ENCODE measurements around the gene ATF1.

ATF1 gene

GRCh38 chr12:50739611-50740010, 24.3 kb upstream of the ATF1 start:
- no peaks in the 10 kb centered on the region for H4K20me1 ChIP-seq (ENCODE audit: control insufficient read depth, insufficient read depth, low read depth, low read length)
- H3F3A ChIP-seq (ENCODE audit: control insufficient read depth, insufficient read depth), result no peaks in the 10 kb centered on the region
- H3K9me2 ChIP-seq (replicated peaks; ENCODE audit: control insufficient read depth, low read length), result no peaks in the 10 kb centered on the region
- no peaks in the 10 kb centered on the region for H3K9me3 ChIP-seq (ENCODE audit: control insufficient read depth, insufficient read depth, low read length)
- no peaks in the 10 kb centered on the region for H3K27me3 ChIP-seq (ENCODE audit: control insufficient read depth, low read length)
- no peaks in the 10 kb centered on the region for H3K4me1 ChIP-seq (ENCODE audit: control insufficient read depth, low read length)
- no peak overlapping the region for H3K27ac ChIP-seq (ENCODE audit: low read depth, low read length)
- H3K79me2 ChIP-seq (ENCODE audit: control insufficient read depth, low read length), result no peaks in the 10 kb centered on the region
- no peak overlapping the region for H3K4me2 ChIP-seq (ENCODE audit: low read length)
- peaks cover 18% of the 10 kb centered on the region for H3K36me3 ChIP-seq (ENCODE audit: control insufficient read depth, low read length)
- no peak for TF ChIP-seq EZH2phosphoT487 (IDR thresholded peaks at IDR 0.05; ENCODE audit: borderline replicate concordance, low read length)
- no peak for TF ChIP-seq CTCF (IDR thresholded peaks at IDR 0.05; ENCODE audit: low read depth, low read length, poor library complexity, severe bottlenecking)
- no peak overlapping the region for H3K4me3 ChIP-seq (ENCODE audit: low read length)

DNA sequence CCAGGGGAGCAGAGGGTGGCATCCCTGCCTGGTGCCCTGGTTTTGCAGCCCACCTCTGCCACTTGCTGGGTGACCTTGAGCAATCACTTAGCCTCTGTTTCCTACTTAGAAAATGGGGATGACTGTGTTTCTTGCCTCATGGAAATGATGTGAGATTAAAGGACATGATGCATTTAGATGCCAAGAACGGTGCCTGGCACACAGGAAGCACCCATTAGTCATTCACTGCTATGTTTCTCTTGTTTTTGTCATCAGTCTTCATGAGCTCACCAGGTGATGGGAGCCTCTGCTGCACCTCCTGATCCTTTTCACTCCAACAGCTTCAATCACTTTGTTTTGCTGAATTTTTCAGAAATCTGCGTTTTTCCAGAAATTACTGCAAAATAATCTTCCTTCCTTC, 23.6 kb upstream of the ATF1 start:
- H3K36me3 ChIP-seq (ENCODE audit: control insufficient read depth, low read length), result peaks cover 24% of the 10 kb centered on the region
- H3K79me2 ChIP-seq (ENCODE audit: control insufficient read depth, low read length), result no peaks in the 10 kb centered on the region
- TF ChIP-seq CTCF (IDR thresholded peaks at IDR 0.05; ENCODE audit: low read depth, low read length, poor library complexity, severe bottlenecking) (no peak), EZH2phosphoT487 (IDR thresholded peaks at IDR 0.05; ENCODE audit: borderline replicate concordance, low read length) (no peak)
- no peaks in the 10 kb centered on the region for H3K4me1 ChIP-seq (ENCODE audit: control insufficient read depth, low read length)
- no peaks in the 10 kb centered on the region for H3K9me2 ChIP-seq (replicated peaks; ENCODE audit: control insufficient read depth, low read length)
- H3K9me3 ChIP-seq (ENCODE audit: control insufficient read depth, insufficient read depth, low read length), result no peaks in the 10 kb centered on the region
- peaks cover 2% of the 10 kb centered on the region; the same call in 1 of the 2 replicates for H3F3A ChIP-seq (ENCODE audit: control insufficient read depth, insufficient read depth)
- H4K20me1 ChIP-seq (ENCODE audit: control insufficient read depth, insufficient read depth, low read depth, low read length), result no peaks in the 10 kb centered on the region
- H3K27ac ChIP-seq (ENCODE audit: low read depth, low read length), result no peak overlapping the region
- no peak overlapping the region for H3K4me3 ChIP-seq (ENCODE audit: low read length)
- no peak overlapping the region for H3K4me2 ChIP-seq (ENCODE audit: low read length)
- no peaks in the 10 kb centered on the region for H3K27me3 ChIP-seq (ENCODE audit: control insufficient read depth, low read length)

GRCh38 chr12:50742776-50743175, 21.1 kb upstream of the ATF1 start:
- no peaks in the 10 kb centered on the region for H3K27me3 ChIP-seq (ENCODE audit: control insufficient read depth, low read length)
- H4K20me1 ChIP-seq (ENCODE audit: control insufficient read depth, insufficient read depth, low read depth, low read length), result no peaks in the 10 kb centered on the region
- peaks cover 31% of the 10 kb centered on the region for H3K36me3 ChIP-seq (ENCODE audit: control insufficient read depth, low read length)
- no peak overlapping the region for H3K4me2 ChIP-seq (ENCODE audit: low read length)
- no peaks in the 10 kb centered on the region for H3K9me3 ChIP-seq (ENCODE audit: control insufficient read depth, insufficient read depth, low read length)
- H3F3A ChIP-seq (ENCODE audit: control insufficient read depth, insufficient read depth), result peaks cover 2% of the 10 kb centered on the region; the same call in 1 of the 2 replicates
- H3K79me2 ChIP-seq (ENCODE audit: control insufficient read depth, low read length), result no peaks in the 10 kb centered on the region
- no peak overlapping the region for H3K4me3 ChIP-seq (ENCODE audit: low read length)
- no peaks in the 10 kb centered on the region for H3K9me2 ChIP-seq (replicated peaks; ENCODE audit: control insufficient read depth, low read length)
- TF ChIP-seq CTCF (IDR thresholded peaks at IDR 0.05; ENCODE audit: low read depth, low read length, poor library complexity, severe bottlenecking) (no peak), EZH2phosphoT487 (IDR thresholded peaks at IDR 0.05; ENCODE audit: borderline replicate concordance, low read length) (no peak)
- H3K4me1 ChIP-seq (ENCODE audit: control insufficient read depth, low read length), result no peaks in the 10 kb centered on the region
- H3K27ac ChIP-seq (ENCODE audit: low read depth, low read length), result no peak overlapping the region

Data from DOHH2 (cell line).